D721Med (cell line): ENCODE results near the gene TMEM9.
A peak's percentile ranks its signal among the peaks of the same experiment; 100 is the strongest.

Experiments used
- DNase-seq: peaks from one replicate; pipeline ENCODE4 v3.0.0; 2011; ENCODE audit warnings: low spot score; ENCODE audit not compliant: insufficient read length
- FAIRE-seq: peaks from 2 replicates; lab custom pipeline; 2011; peaks lifted over from hg19 to GRCh38; lab: Jason Lieb, UNC
- CTCF ChIP-seq: IDR thresholded peaks from 2 replicates; pipeline ENCODE4 v1.5.1; 2012; ENCODE audit warnings: mild to moderate bottlenecking, control low read depth; ENCODE audit not compliant: insufficient read depth; ENCODE audit errors: missing control alignments

TMEM9 gene

DNA sequence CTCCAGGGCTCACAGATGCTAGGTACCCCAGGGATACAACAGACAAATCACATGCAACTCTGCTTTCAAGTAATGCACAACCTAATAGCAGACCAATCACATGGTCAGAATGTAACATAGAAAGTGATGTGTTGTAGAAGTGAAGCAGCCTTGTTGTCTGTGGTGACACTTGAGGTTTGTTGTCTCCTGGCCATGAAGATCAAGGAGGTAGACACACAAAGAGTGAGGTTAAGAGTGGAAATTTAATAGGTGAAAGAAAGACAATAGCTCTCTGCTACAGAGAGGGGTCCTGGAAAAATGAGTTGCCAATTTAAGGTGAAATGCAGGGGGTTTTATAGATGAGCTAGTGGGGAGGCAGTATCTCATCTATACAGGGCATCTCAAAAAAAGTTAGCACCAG is 2.5 kb upstream of the TMEM9 start:
- TF ChIP-seq CTCF, result no peak
- FAIRE-seq (no peak), DNase-seq (no peak)

GRCh38 chr1:201156346-201156745 is 2.1 kb upstream of the TMEM9 start:
- TF ChIP-seq CTCF, result no peak
- FAIRE-seq, result no peak
- DNase-seq, result no peak

DNA sequence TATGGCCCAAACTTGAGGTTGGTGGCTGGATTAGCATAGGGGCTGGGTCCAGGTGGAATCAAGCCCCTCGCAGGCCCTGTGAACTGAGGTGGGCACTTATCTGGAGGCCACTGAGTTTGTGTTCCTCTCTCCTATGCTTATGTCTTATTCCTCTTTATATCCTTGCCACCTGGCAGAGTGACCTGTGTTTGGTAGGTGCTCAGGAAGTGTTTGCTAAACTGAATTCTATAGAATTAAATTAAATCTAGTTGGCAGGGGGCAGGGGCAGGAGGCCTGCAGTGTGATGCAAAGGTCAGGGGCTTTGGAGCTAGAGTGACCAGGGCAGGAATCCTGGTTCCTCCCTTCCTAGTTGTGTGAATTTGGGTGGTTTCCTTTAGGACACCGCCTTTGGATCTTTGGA is 1.1 kb upstream of the TMEM9 start:
- DNase-seq (no peak), FAIRE-seq (no peak)
- no peak for TF ChIP-seq CTCF

GRCh38 chr1:201153474-201154388 is 543 bp downstream of the TMEM9 start:
- no peak for FAIRE-seq
- TF ChIP-seq CTCF, result no peak
- DNase-seq, result no peak

- DNase-seq, result no peak
- no peak for FAIRE-seq
- TF ChIP-seq CTCF, result peak; percentile 47
Observed at GRCh38 chr1:201149400-201149799, 4.9 kb downstream of the TMEM9 start.

DNA sequence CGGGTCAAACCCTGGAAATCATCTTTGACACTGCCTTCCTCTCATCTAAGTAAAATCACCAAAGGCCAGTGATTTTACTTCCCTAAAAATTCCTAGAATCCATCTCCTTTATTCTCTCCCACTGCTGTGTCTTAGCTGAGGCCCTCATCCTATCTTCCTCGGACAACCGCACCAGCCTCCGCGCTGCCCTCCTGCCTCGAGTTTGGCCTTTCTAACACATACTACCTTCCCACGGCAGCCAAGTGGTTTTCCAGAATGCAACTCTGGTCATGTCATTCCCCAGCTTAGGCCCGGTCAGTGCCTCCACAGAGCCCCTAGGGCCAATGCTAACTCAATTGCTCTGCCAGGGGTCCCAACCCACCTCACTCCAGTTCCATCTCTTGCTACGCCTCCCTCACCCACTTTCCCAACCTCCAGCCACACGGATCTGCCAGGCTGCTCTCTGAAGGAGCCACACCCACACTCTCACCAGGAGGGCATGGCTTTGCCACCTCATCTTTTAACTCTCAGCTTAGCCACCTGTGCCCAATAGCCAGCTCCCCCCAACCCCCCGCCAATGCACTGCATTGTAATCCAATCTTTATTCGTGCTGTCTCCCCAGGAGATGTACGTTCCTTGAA is 6.8 kb downstream of the TMEM9 start:
- TF ChIP-seq CTCF, result no peak
- DNase-seq (no peak), FAIRE-seq (no peak)
